Karpas-422 (cell line): ENCODE measurements around the gene SIGLEC11. TPM values are rescaled to one million over a fixed set of nuclear protein-coding genes. Genes with fewer than 3 reads are reported as not detected.

ENCODE experiments used
- DNase-seq: peaks from one replicate; pipeline ENCODE4 v3.0.0-alpha.2; 2015
- H2AFZ ChIP-seq: fragments of 200-600 bp; sonication (generic); 2 replicates; pipeline ENCODE4 v1.6.1; 2014; ENCODE audit warnings: antibody characterized with exemption, low read length, mixed read lengths
- H3K27ac ChIP-seq: fragments of 200-600 bp; sonication (generic); 2 replicates; pipeline ENCODE4 v1.5.1; 2014; ENCODE audit warnings: mild to moderate bottlenecking, low read length, moderate library complexity
- H3K27me3 ChIP-seq: fragments of 200-600 bp; sonication (generic); 2 replicates; pipeline ENCODE4 v1.6.1; 2014; ENCODE audit warnings: low read length, mixed read lengths
- H3K36me3 ChIP-seq: fragments of 200-600 bp; sonication (generic); 2 replicates; pipeline ENCODE4 v1.6.1; 2014; ENCODE audit warnings: low read length, mixed read lengths; ENCODE audit not compliant: insufficient read depth
- H3K4me1 ChIP-seq: fragments of 200-600 bp; sonication (generic); 2 replicates; pipeline ENCODE4 v1.6.1; 2014; ENCODE audit warnings: mild to moderate bottlenecking, low read length, mixed read lengths
- H3K4me2 ChIP-seq: fragments of 200-600 bp; sonication (generic); 2 replicates; pipeline ENCODE4 v1.6.1; 2014; ENCODE audit warnings: low read length, low read depth, mild to moderate bottlenecking; ENCODE audit not compliant: poor library complexity, severe bottlenecking
- H3K4me3 ChIP-seq: fragments of 200-600 bp; sonication (generic); 2 replicates; pipeline ENCODE4 v1.5.1; 2014; ENCODE audit warnings: mild to moderate bottlenecking, antibody characterized with exemption, low read length, mixed read lengths
- H3K79me2 ChIP-seq: fragments of 200-600 bp; sonication (generic); 2 replicates; pipeline ENCODE4 v1.6.1; 2014; ENCODE audit warnings: mild to moderate bottlenecking, low read length, mixed read lengths
- H3K9ac ChIP-seq: fragments of 200-600 bp; sonication (generic); 2 replicates; pipeline ENCODE4 v1.6.0; 2014; ENCODE audit warnings: low read length
- H3K9me2 ChIP-seq: fragments of 200-600 bp; sonication (generic), shearing (Covaris generic); replicated peaks from 2 replicates; pipeline ENCODE4 v1.6.0; 2014; ENCODE audit warnings: mild to moderate bottlenecking, low read length, moderate library complexity; ENCODE audit not compliant: insufficient read depth
- H3K9me3 ChIP-seq: fragments of 300-700, 200-600 bp; sonication (generic); 2 replicates; pipeline ENCODE4 v1.6.1; 2014; ENCODE audit warnings: low read length, mixed read lengths
- H4K20me1 ChIP-seq: fragments of 200-600 bp; sonication (generic); 2 replicates; pipeline ENCODE4 v1.6.1; 2014; ENCODE audit warnings: mild to moderate bottlenecking, antibody characterized with exemption, low read length, low read depth; ENCODE audit not compliant: insufficient read depth
- total RNA-seq: library from RNA; depleted of rRNA; stranded (reverse); fragments of >200 nt; shearing (Covaris generic); gene quantifications from 2 replicates; pipeline ENCODE4 v1.2.3, GENCODE V29; 2014; ENCODE audit warnings: low replicate concordance; rRNA removed

Gene SIGLEC11
- total RNA-seq, 1 experiment from 2014 or later = not detected

DNA sequence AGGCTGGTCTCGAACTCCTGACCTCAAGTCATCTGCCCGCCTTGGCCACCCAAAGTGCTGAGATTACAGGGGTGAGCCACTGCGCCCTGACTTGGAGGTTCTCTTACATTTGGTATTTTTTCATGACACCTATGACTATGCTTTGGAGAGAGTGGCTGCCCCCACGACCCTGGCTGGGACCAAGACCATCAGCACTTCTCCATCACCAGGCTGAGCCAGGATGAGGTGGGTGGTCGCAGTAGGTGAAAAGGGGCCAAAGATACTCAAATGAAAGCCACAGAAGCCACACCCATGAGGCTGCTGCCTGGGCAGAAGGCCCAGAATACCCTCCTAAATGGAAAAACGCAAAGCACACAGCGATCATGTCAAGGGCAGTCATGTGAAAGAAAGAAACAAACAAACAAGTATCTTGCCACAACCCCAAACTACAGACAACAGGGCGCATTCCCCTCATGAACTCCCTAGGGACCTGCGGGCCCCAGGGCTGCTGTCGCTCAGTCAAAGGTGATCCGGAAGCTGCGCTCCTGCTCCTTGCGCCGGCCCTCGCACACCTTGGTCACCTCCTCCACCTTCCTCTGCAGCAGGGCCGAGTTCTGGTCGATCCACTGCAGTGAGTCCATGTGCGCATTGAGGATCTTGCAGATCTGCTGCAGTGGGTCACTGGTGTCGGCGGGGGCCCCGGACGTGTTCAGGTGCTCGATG, 53.1 kb downstream of the SIGLEC11 start:
- no peaks in the 10 kb centered on the region for H3K9me3 ChIP-seq
- no peak overlapping the region for H3K4me2 ChIP-seq
- H3K36me3 ChIP-seq = peaks cover 37% of the 10 kb centered on the region
- no peak overlapping the region for H3K27ac ChIP-seq
- H3K4me1 ChIP-seq = peaks cover 8% of the 10 kb centered on the region
- no peak overlapping the region for H3K9ac ChIP-seq
- no peaks in the 10 kb centered on the region for H3K27me3 ChIP-seq
- H4K20me1 ChIP-seq = peaks cover 46% of the 10 kb centered on the region
- H3K4me3 ChIP-seq = no peak overlapping the region
- no peaks in the 10 kb centered on the region for H3K79me2 ChIP-seq
- no peak for DNase-seq
- no peaks in the 10 kb centered on the region for H3K9me2 ChIP-seq
- no peak overlapping the region for H2AFZ ChIP-seq

GRCh38 chr19:49906879-49907564, 54.0 kb downstream of the SIGLEC11 start:
- H3K9me3 ChIP-seq = no peaks in the 10 kb centered on the region
- H3K4me3 ChIP-seq = no peak overlapping the region
- no peak for DNase-seq
- peaks cover 8% of the 10 kb centered on the region for H3K4me1 ChIP-seq
- H3K9me2 ChIP-seq = no peaks in the 10 kb centered on the region
- H3K79me2 ChIP-seq = no peaks in the 10 kb centered on the region
- H3K27me3 ChIP-seq = no peaks in the 10 kb centered on the region
- no peak overlapping the region for H2AFZ ChIP-seq
- H4K20me1 ChIP-seq = peaks cover 40% of the 10 kb centered on the region
- H3K27ac ChIP-seq = no peak overlapping the region
- H3K4me2 ChIP-seq = no peak overlapping the region
- no peak overlapping the region for H3K9ac ChIP-seq
- H3K36me3 ChIP-seq = peaks cover 30% of the 10 kb centered on the region

DNA sequence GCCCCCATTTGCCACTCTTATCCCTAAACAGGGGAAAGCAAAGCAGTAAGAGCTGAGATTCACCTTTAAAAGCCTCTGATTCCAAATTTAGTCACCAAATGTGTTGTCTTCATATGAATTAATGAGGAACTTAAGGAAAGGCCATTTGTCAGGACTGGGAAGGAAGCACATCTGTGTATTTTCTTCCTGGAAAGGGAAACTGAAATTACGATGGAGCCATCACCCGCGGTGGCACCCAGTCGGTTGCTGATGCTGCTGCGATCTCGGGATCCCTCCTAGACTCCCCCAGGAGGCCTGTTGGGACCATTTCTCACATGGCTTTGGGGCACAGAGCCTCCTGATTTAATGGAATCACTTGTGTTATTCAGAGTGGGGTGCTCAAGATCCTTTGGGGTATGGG, 56.8 kb downstream of the SIGLEC11 start:
- H2AFZ ChIP-seq = no peak overlapping the region
- DNase-seq = no peak
- H3K9me2 ChIP-seq = no peaks in the 10 kb centered on the region
- no peaks in the 10 kb centered on the region for H3K27me3 ChIP-seq
- no peak overlapping the region for H3K4me2 ChIP-seq
- H3K79me2 ChIP-seq = no peaks in the 10 kb centered on the region
- peaks cover 15% of the 10 kb centered on the region for H3K36me3 ChIP-seq
- H3K9ac ChIP-seq = no peak overlapping the region
- H3K4me3 ChIP-seq = no peak overlapping the region
- peaks cover 8% of the 10 kb centered on the region for H3K4me1 ChIP-seq
- no peaks in the 10 kb centered on the region for H3K9me3 ChIP-seq
- peaks cover 23% of the 10 kb centered on the region for H4K20me1 ChIP-seq
- no peak overlapping the region for H3K27ac ChIP-seq

Other genes starting within 250 kb of the SIGLEC11 start
- gene TSKS, start 197.9 kb downstream of the SIGLEC11 start, total RNA-seq = 5.7 and 17.9 TPM in 2 replicates
- gene AP2A1, start 194.2 kb downstream of the SIGLEC11 start, total RNA-seq = 32.4 and 54.7 TPM in 2 replicates
- gene FUZ, start 147.9 kb downstream of the SIGLEC11 start, total RNA-seq = 15.8 and 38.3 TPM in 2 replicates
- gene MED25, start 142.9 kb downstream of the SIGLEC11 start, total RNA-seq = 37.8 and 40.5 TPM in 2 replicates
- gene PTOV1, start 110.0 kb downstream of the SIGLEC11 start, total RNA-seq = 67.8 and 114 TPM in 2 replicates
- gene PNKP, start 93.6 kb downstream of the SIGLEC11 start, total RNA-seq = 49.4 and 101 TPM in 2 replicates
- gene AKT1S1, start 83.8 kb downstream of the SIGLEC11 start, total RNA-seq = 8.2 and 8.9 TPM in 2 replicates
- 13.6 and 17.8 TPM in 2 replicates for gene TBC1D17, start 83.5 kb downstream of the SIGLEC11 start, total RNA-seq
- gene IL4I1, start 64.3 kb downstream of the SIGLEC11 start, total RNA-seq = not detected in 2 replicates
- gene ATF5, start 32.0 kb downstream of the SIGLEC11 start, total RNA-seq = 454 and 537 TPM in 2 replicates
- 35.0 and 37.9 TPM in 2 replicates for gene NUP62, start 31.7 kb downstream of the SIGLEC11 start, total RNA-seq
- 56.9 and 75.9 TPM in 2 replicates for gene VRK3, start 64.2 kb upstream of the SIGLEC11 start, total RNA-seq
- gene ZNF473, start 64.8 kb upstream of the SIGLEC11 start, total RNA-seq = 22.3 and 24.1 TPM in 2 replicates
- not detected in 2 replicates for gene IZUMO2, start 202.1 kb upstream of the SIGLEC11 start, total RNA-seq
- not detected in 2 replicates for gene MYH14, start 242.4 kb upstream of the SIGLEC11 start, total RNA-seq